Activated T-cell treated with anti-CD3 and anti-CD28 coated beads, Interleukin-2, amount 50 U/mL, for 4 hours (primary cell): ENCODE measurements around the gene SP1. TPM values are rescaled to one million over a fixed set of nuclear protein-coding genes. Genes with fewer than 3 reads are reported as not detected.
"Not testable (repeated sequence)": the region's sequence is repeated elsewhere in the genome, so short reads cannot be mapped to it uniquely, and the experiment has no call there.

Source experiments
- ATAC-seq, 2 donors: fragments of 200-7000 bp; cut with Tn5 transposase; one replicate each; pipeline ENCODE4 v1.10.0; 2021
- DNase-seq: peaks from one replicate; pipeline ENCODE4 v3.0.0-alpha.2; 2020
- H3K27me3 Mint-ChIP-seq: one replicate; pipeline ENCODE4 v1.8.0; 2021; ENCODE audit warnings: low read depth, mixed read lengths
- H3K36me3 Mint-ChIP-seq: one replicate; pipeline ENCODE4 v1.8.0; 2022; ENCODE audit warnings: mixed read lengths; ENCODE audit not compliant: insufficient read depth
- H3K4me1 Mint-ChIP-seq: one replicate; pipeline ENCODE4 v1.8.0; 2021; ENCODE audit warnings: low read depth, mixed read lengths
- H3K4me3 Mint-ChIP-seq: one replicate; pipeline ENCODE4 v1.8.0; 2021; ENCODE audit warnings: mild to moderate bottlenecking, moderate library complexity, mixed read lengths
- H3K9me3 Mint-ChIP-seq: one replicate; pipeline ENCODE4 v1.8.0; 2021; ENCODE audit warnings: mixed read lengths
- total RNA-seq, 3 donors: library from RNA; stranded (reverse); gene quantifications; one replicate each; pipeline ENCODE4 v1.2.1, GENCODE V29; 2021

SP1 gene
- total RNA-seq, 3 donors from 2014 or later, result 61.9 to 64.6 (median 63.5) TPM

- Mint-ChIP-seq H3K27me3 (no peaks in the 10 kb centered on the region), H3K36me3 (peaks cover 24% of the 10 kb centered on the region), H3K4me1 (peaks cover 33% of the 10 kb centered on the region), H3K9me3 (no peaks in the 10 kb centered on the region), H3K4me3 (no peak overlapping the region)
- ATAC-seq, result no peak
- no peak for DNase-seq
Observed at GRCh38 chr12:53378724-53379388, 1.1 kb upstream of the SP1 start.

- Mint-ChIP-seq H3K4me3 (no peak overlapping the region), H3K4me1 (peaks cover 36% of the 10 kb centered on the region), H3K27me3 (no peaks in the 10 kb centered on the region), H3K9me3 (no peaks in the 10 kb centered on the region), H3K36me3 (peaks cover 24% of the 10 kb centered on the region)
- DNase-seq (peak; percentile 87), ATAC-seq (peak; percentile 78 to 80)
Observed at GRCh38 chr12:53379389-53380103, 430 bp upstream of the SP1 start.

- DNase-seq, result no peak
- Mint-ChIP-seq H3K4me3 (peak overlapping the region; percentile 90), H3K36me3 (peaks cover 25% of the 10 kb centered on the region), H3K9me3 (no peaks in the 10 kb centered on the region), H3K27me3 (no peaks in the 10 kb centered on the region), H3K4me1 (peaks cover 40% of the 10 kb centered on the region)
- no peak for ATAC-seq
Observed at GRCh38 chr12:53380794-53381730, 1.1 kb downstream of the SP1 start.

- DNase-seq (peak; percentile 33), ATAC-seq (no peak)
- no peaks in the 10 kb centered on the region for H3K27me3 Mint-ChIP-seq
- peaks cover 27% of the 10 kb centered on the region for H3K36me3 Mint-ChIP-seq
- H3K4me3 Mint-ChIP-seq, result peak overlapping the region; percentile 90
- peaks cover 47% of the 10 kb centered on the region for H3K4me1 Mint-ChIP-seq
- H3K9me3 Mint-ChIP-seq, result no peaks in the 10 kb centered on the region
Observed at GRCh38 chr12:53381731-53382630, 2.0 kb downstream of the SP1 start.

- peak overlapping the region; percentile 72 for H3K4me3 Mint-ChIP-seq
Observed at GRCh38 chr12:53383258-53383657, 3.3 kb downstream of the SP1 start.

GRCh38 chr12:53386381-53386780 lies 6.4 kb downstream of the SP1 start:
- peak overlapping the region; percentile 57 for H3K4me3 Mint-ChIP-seq
- H3K27me3 Mint-ChIP-seq, H3K9me3 Mint-ChIP-seq, ATAC-seq, DNase-seq: not testable (repeated sequence)
- peaks cover 77% of the 10 kb centered on the region for H3K4me1 Mint-ChIP-seq
- peaks cover 35% of the 10 kb centered on the region for H3K36me3 Mint-ChIP-seq

More at GRCh38 chr12:53383258-53383657, 3.3 kb downstream of the SP1 start:
- H3K9me3 Mint-ChIP-seq, result no peaks in the 10 kb centered on the region
- DNase-seq, result no peak
- no peaks in the 10 kb centered on the region for H3K27me3 Mint-ChIP-seq
- no peak for ATAC-seq
- peaks cover 59% of the 10 kb centered on the region for H3K4me1 Mint-ChIP-seq
- peaks cover 32% of the 10 kb centered on the region for H3K36me3 Mint-ChIP-seq

GRCh38 chr12:53388932-53389331 lies 9.0 kb downstream of the SP1 start:
- Mint-ChIP-seq H3K4me1 (peaks cover 58% of the 10 kb centered on the region), H3K9me3 (no peaks in the 10 kb centered on the region), H3K36me3 (peaks cover 13% of the 10 kb centered on the region), H3K27me3 (no peaks in the 10 kb centered on the region), H3K4me3 (no peak overlapping the region)
- no peak for ATAC-seq
- no peak for DNase-seq

- Mint-ChIP-seq H3K4me3 (peak overlapping the region; percentile 14), H3K27me3 (no peaks in the 10 kb centered on the region), H3K36me3 (peaks cover 13% of the 10 kb centered on the region), H3K9me3 (no peaks in the 10 kb centered on the region), H3K4me1 (peaks cover 53% of the 10 kb centered on the region)
- DNase-seq (no peak), ATAC-seq (no peak)
Observed at GRCh38 chr12:53389702-53390101, 9.7 kb downstream of the SP1 start.

GRCh38 chr12:53391724-53392123 lies 11.7 kb downstream of the SP1 start:
- Mint-ChIP-seq H3K9me3 (no peaks in the 10 kb centered on the region), H3K27me3 (no peaks in the 10 kb centered on the region), H3K4me1 (peaks cover 46% of the 10 kb centered on the region), H3K4me3 (no peak overlapping the region), H3K36me3 (peaks cover 14% of the 10 kb centered on the region)
- DNase-seq (no peak), ATAC-seq (no peak)

- Mint-ChIP-seq H3K27me3 (no peaks in the 10 kb centered on the region), H3K4me1 (peaks cover 10% of the 10 kb centered on the region), H3K9me3 (no peaks in the 10 kb centered on the region), H3K4me3 (no peak overlapping the region), H3K36me3 (peaks cover 10% of the 10 kb centered on the region)
- ATAC-seq, result no peak
- no peak for DNase-seq
Observed at GRCh38 chr12:53399896-53400295, 19.9 kb downstream of the SP1 start.

GRCh38 chr12:53402351-53402750 lies 22.4 kb downstream of the SP1 start:
- H3K9me3 Mint-ChIP-seq, H3K4me1 Mint-ChIP-seq, H3K27me3 Mint-ChIP-seq, ATAC-seq, H3K4me3 Mint-ChIP-seq, DNase-seq: not testable (repeated sequence)
- peaks cover 15% of the 10 kb centered on the region for H3K36me3 Mint-ChIP-seq

GRCh38 chr12:53402871-53403270 lies 22.9 kb downstream of the SP1 start:
- Mint-ChIP-seq H3K4me3 (no peak overlapping the region), H3K27me3 (no peaks in the 10 kb centered on the region), H3K4me1 (peaks cover 6% of the 10 kb centered on the region), H3K36me3 (peaks cover 15% of the 10 kb centered on the region), H3K9me3 (no peaks in the 10 kb centered on the region)
- ATAC-seq (no peak), DNase-seq (no peak)

GRCh38 chr12:53410951-53411350 lies 31.0 kb downstream of the SP1 start:
- Mint-ChIP-seq H3K9me3 (no peaks in the 10 kb centered on the region), H3K36me3 (peaks cover 32% of the 10 kb centered on the region), H3K27me3 (no peaks in the 10 kb centered on the region), H3K4me1 (peaks cover 20% of the 10 kb centered on the region), H3K4me3 (no peak overlapping the region)
- ATAC-seq (no peak), DNase-seq (no peak)
